Measurements from ENCODE around the gene SRD5A1. TPM values are rescaled to one million over a fixed set of nuclear protein-coding genes. Genes with fewer than 3 reads are reported as not detected.

SRD5A1 gene
- total RNA-seq, 1 donor from 2014 or later = 31.3 TPM

- DNase-seq (ENCODE audit: low read depth, low spot score) = no peak
- Mint-ChIP-seq H3K4me1 (no peaks in the 10 kb centered on the region), H3K27ac (ENCODE audit: unreplicated experiment) (no peak overlapping the region), H3K9me3 (no peaks in the 10 kb centered on the region), H3K36me3 (ENCODE audit: low read depth) (peaks cover 18% of the 10 kb centered on the region), H3K4me3 (no peak overlapping the region), H3K27me3 (ENCODE audit: low read depth) (no peaks in the 10 kb centered on the region)
- TF ChIP-seq CTCF (conservative IDR thresholded peaks at IDR 0.05) = no peak
Measured at GRCh38 chr5:6603643-6604042, 29.6 kb upstream of the SRD5A1 start.

GRCh38 chr5:6604341-6604740 is 28.9 kb upstream of the SRD5A1 start:
- no peak for TF ChIP-seq CTCF (conservative IDR thresholded peaks at IDR 0.05)
- no peaks in the 10 kb centered on the region for H3K4me1 Mint-ChIP-seq
- H3K36me3 Mint-ChIP-seq (ENCODE audit: low read depth) = peaks cover 18% of the 10 kb centered on the region
- no peaks in the 10 kb centered on the region for H3K9me3 Mint-ChIP-seq
- no peak overlapping the region for H3K27ac Mint-ChIP-seq (ENCODE audit: unreplicated experiment)
- no peak for DNase-seq (ENCODE audit: low read depth, low spot score)
- H3K4me3 Mint-ChIP-seq = no peak overlapping the region
- H3K27me3 Mint-ChIP-seq (ENCODE audit: low read depth) = no peaks in the 10 kb centered on the region

- Mint-ChIP-seq H3K4me3 (no peak overlapping the region), H3K4me1 (no peaks in the 10 kb centered on the region), H3K27ac (ENCODE audit: unreplicated experiment) (no peak overlapping the region), H3K27me3 (ENCODE audit: low read depth) (no peaks in the 10 kb centered on the region), H3K36me3 (ENCODE audit: low read depth) (peaks cover 18% of the 10 kb centered on the region), H3K9me3 (no peaks in the 10 kb centered on the region)
- TF ChIP-seq CTCF (conservative IDR thresholded peaks at IDR 0.05) = no peak
- no peak for DNase-seq (ENCODE audit: low read depth, low spot score)
Measured at GRCh38 chr5:6604946-6605345, 28.3 kb upstream of the SRD5A1 start.

GRCh38 chr5:6606884-6607558 is 26.2 kb upstream of the SRD5A1 start:
- H3K4me3 Mint-ChIP-seq = no peak overlapping the region
- H3K4me1 Mint-ChIP-seq = no peaks in the 10 kb centered on the region
- H3K27ac Mint-ChIP-seq (ENCODE audit: unreplicated experiment) = no peak overlapping the region
- no peaks in the 10 kb centered on the region for H3K9me3 Mint-ChIP-seq
- DNase-seq (ENCODE audit: low read depth, low spot score) = no peak
- H3K27me3 Mint-ChIP-seq (ENCODE audit: low read depth) = no peaks in the 10 kb centered on the region
- H3K36me3 Mint-ChIP-seq (ENCODE audit: low read depth) = peaks cover 16% of the 10 kb centered on the region
- TF ChIP-seq CTCF (conservative IDR thresholded peaks at IDR 0.05) = no peak

GRCh38 chr5:6607559-6607936 is 25.7 kb upstream of the SRD5A1 start:
- Mint-ChIP-seq H3K9me3 (no peaks in the 10 kb centered on the region), H3K27ac (ENCODE audit: unreplicated experiment) (no peak overlapping the region), H3K4me3 (no peak overlapping the region), H3K36me3 (ENCODE audit: low read depth) (peaks cover 12% of the 10 kb centered on the region), H3K4me1 (no peaks in the 10 kb centered on the region), H3K27me3 (ENCODE audit: low read depth) (no peaks in the 10 kb centered on the region)
- DNase-seq (ENCODE audit: low read depth, low spot score) = no peak
- TF ChIP-seq CTCF (conservative IDR thresholded peaks at IDR 0.05) = no peak
